ENCODE results near the gene CKAP5. TPM values are rescaled to one million over a fixed set of nuclear protein-coding genes. Genes with fewer than 3 reads are reported as not detected.

The CKAP5 gene
- total RNA-seq, 1 experiment from 2014 or later = 572 TPM

GRCh38 chr11:46741600-46742484, 104.2 kb downstream of the CKAP5 start:
- no peak overlapping the region for H3K4me3 ChIP-seq (ENCODE audit: low read depth, low read length, poor library complexity, severe bottlenecking)
- ChIA-PET CTCF (interaction anchor here (0.7 kb wide), 1 partner anchor 430 kb away, joined by 4 read pairs; no protein-coding TSS in a partner anchor), POLR2A (ENCODE audit: low non-redundant PET) (interaction anchor here (0.5 kb wide), 1 partner anchor 756 kb away, joined by 3 read pairs; no protein-coding TSS in a partner anchor)
- H3K36me3 ChIP-seq (ENCODE audit: insufficient read depth, low read length, poor library complexity, severe bottlenecking) = peaks cover 60% of the 10 kb centered on the region
- no peaks in the 10 kb centered on the region for H3K27me3 ChIP-seq (replicated peaks; ENCODE audit: insufficient read depth, low read depth, low read length, poor library complexity)
- no peak overlapping the region for H3K27ac ChIP-seq (ENCODE audit: low read depth, low read length, poor library complexity, severe bottlenecking)
- intact Hi-C loops (cut with micrococcal nuclease; ENCODE audit: unreplicated experiment) = no loop called here
- H3K4me1 ChIP-seq (ENCODE audit: insufficient read depth, low read length, poor library complexity, severe bottlenecking) = no peaks in the 10 kb centered on the region
- H3K9me3 ChIP-seq (ENCODE audit: low read depth, low read length, poor library complexity, severe bottlenecking) = no peaks in the 10 kb centered on the region
- TF ChIP-seq CTCF (conservative IDR thresholded peaks at IDR 0.05; ENCODE audit: low read depth, low read length) (no peak), EZH2 (IDR thresholded peaks at IDR 0.05; ENCODE audit: borderline replicate concordance, low read depth, low read length, poor library complexity, severe bottlenecking) (no peak)
- no TSS peak for BruUV-seq (replicated peaks)
- DNase-seq (ENCODE audit: low spot score) = no peak

GRCh38 chr11:46738887-46739286, 107.2 kb downstream of the CKAP5 start:
- Histone ChIP-seq H3K9me3 (ENCODE audit: low read depth, low read length, poor library complexity, severe bottlenecking) (no peaks in the 10 kb centered on the region), H3K27me3 (replicated peaks; ENCODE audit: insufficient read depth, low read depth, low read length, poor library complexity) (no peaks in the 10 kb centered on the region), H3K36me3 (ENCODE audit: insufficient read depth, low read length, poor library complexity, severe bottlenecking) (peaks cover 30% of the 10 kb centered on the region), H3K27ac (ENCODE audit: low read depth, low read length, poor library complexity, severe bottlenecking) (no peak overlapping the region), H3K4me3 (ENCODE audit: low read depth, low read length, poor library complexity, severe bottlenecking) (no peak overlapping the region), H3K4me1 (ENCODE audit: insufficient read depth, low read length, poor library complexity, severe bottlenecking) (no peaks in the 10 kb centered on the region)
- POLR2A ChIA-PET (ENCODE audit: low non-redundant PET) = no interaction called here
- BruUV-seq (replicated peaks) = no TSS peak
- CTCF ChIA-PET = interaction anchor here (0.6 kb wide), 1 partner anchor 455 kb away, joined by 7 read pairs; no protein-coding TSS in a partner anchor
- intact Hi-C loops (cut with micrococcal nuclease; ENCODE audit: unreplicated experiment) = no loop called here
- DNase-seq (ENCODE audit: low spot score) = no peak
- TF ChIP-seq EZH2 (IDR thresholded peaks at IDR 0.05; ENCODE audit: borderline replicate concordance, low read depth, low read length, poor library complexity, severe bottlenecking) (no peak), CTCF (conservative IDR thresholded peaks at IDR 0.05; ENCODE audit: low read depth, low read length) (no peak)

DNA sequence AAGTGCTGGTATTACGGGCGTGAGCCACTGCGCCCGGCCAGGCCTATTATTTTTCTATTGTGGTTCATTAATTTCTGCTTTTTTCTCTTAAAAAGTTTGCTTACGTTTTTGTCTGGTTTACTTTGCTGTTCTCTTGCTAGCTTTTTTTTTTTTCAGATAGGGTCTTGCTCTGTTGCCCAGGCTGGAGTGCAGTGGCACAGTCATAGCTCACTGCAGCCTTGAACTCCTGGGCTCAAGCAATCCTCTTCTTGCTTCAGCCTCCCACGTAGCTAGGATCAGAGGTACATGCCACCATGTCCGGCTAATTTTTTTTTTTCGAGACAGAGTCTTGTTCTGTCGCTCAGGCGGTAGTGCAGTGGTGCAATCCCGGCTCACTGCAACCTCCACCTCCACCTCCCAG, 108.4 kb downstream of the CKAP5 start:
- CTCF ChIA-PET = no interaction called here
- POLR2A ChIA-PET (ENCODE audit: low non-redundant PET) = no interaction called here
- H3K27ac ChIP-seq (ENCODE audit: low read depth, low read length, poor library complexity, severe bottlenecking) = no peak overlapping the region
- H3K4me3 ChIP-seq (ENCODE audit: low read depth, low read length, poor library complexity, severe bottlenecking) = no peak overlapping the region
- intact Hi-C loops (cut with micrococcal nuclease; ENCODE audit: unreplicated experiment) = no loop called here
- no TSS peak for BruUV-seq (replicated peaks)
- H3K4me1 ChIP-seq (ENCODE audit: insufficient read depth, low read length, poor library complexity, severe bottlenecking) = no peaks in the 10 kb centered on the region
- H3K36me3 ChIP-seq (ENCODE audit: insufficient read depth, low read length, poor library complexity, severe bottlenecking) = peaks cover 19% of the 10 kb centered on the region
- no peak for DNase-seq (ENCODE audit: low spot score)
- H3K27me3 ChIP-seq (replicated peaks; ENCODE audit: insufficient read depth, low read depth, low read length, poor library complexity) = no peaks in the 10 kb centered on the region
- TF ChIP-seq EZH2 (IDR thresholded peaks at IDR 0.05; ENCODE audit: borderline replicate concordance, low read depth, low read length, poor library complexity, severe bottlenecking) (no peak), CTCF (conservative IDR thresholded peaks at IDR 0.05; ENCODE audit: low read depth, low read length) (no peak)
- no peaks in the 10 kb centered on the region for H3K9me3 ChIP-seq (ENCODE audit: low read depth, low read length, poor library complexity, severe bottlenecking)
